BJ (cell line): ENCODE results near the gene SPINK4. TPM values are rescaled to one million over a fixed set of nuclear protein-coding genes. Genes with fewer than 3 reads are reported as not detected.

ENCODE experiments used
- CTCF ChIA-PET: fragments of 350-600 bp; formaldehyde crosslinking; extraction: SDS; loops from one replicate; lab custom pipeline; 2021; ENCODE audit warnings: antibody characterized with exemption, inconsistent platforms; lab: Yijun Ruan, JAX
- POLR2A ChIA-PET: fragments of 300-600 bp; sonication (Branson Sonifier 250); formaldehyde crosslinking; extraction: SDS; loops from one replicate; lab custom pipeline; 2021; ENCODE audit warnings: antibody characterized with exemption; lab: Charles Lee
- DNase-seq: peaks from one replicate; pipeline ENCODE4 v3.0.0-alpha.2; 2011; ENCODE audit warnings: low read depth
- H3K27me3 ChIP-seq: 2 replicates; pipeline ENCODE4 v1.6.0; 2011; ENCODE audit warnings: low read length; ENCODE audit not compliant: control insufficient read depth, insufficient read depth
- H3K36me3 ChIP-seq: 2 replicates; pipeline ENCODE4 v1.5.1; 2011; ENCODE audit warnings: low read length; ENCODE audit not compliant: control insufficient read depth, insufficient read depth
- H3K4me3 ChIP-seq: 2 replicates; pipeline ENCODE4 v1.5.1; 2011; ENCODE audit warnings: low read depth, mild to moderate bottlenecking, control low read depth, low read length
- polyA plus RNA-seq: library from polyadenylated mRNA; depleted of rRNA; stranded (reverse); fragments of >200 nt; gene quantifications from 2 replicates; pipeline ENCODE4 v1.2.3, GENCODE V29; 2011
- TF ChIP-seq, protein P1 (sequence below): IDR thresholded peaks from 2 replicates; pipeline ENCODE4 v1.5.1; 2011; ENCODE audit warnings: low read depth, mild to moderate bottlenecking, control low read depth, inconsistent platforms, low read length, moderate library complexity; ENCODE audit not compliant: insufficient read depth

The SPINK4 gene
- polyA plus RNA-seq, 1 experiment = not detected

DNA sequence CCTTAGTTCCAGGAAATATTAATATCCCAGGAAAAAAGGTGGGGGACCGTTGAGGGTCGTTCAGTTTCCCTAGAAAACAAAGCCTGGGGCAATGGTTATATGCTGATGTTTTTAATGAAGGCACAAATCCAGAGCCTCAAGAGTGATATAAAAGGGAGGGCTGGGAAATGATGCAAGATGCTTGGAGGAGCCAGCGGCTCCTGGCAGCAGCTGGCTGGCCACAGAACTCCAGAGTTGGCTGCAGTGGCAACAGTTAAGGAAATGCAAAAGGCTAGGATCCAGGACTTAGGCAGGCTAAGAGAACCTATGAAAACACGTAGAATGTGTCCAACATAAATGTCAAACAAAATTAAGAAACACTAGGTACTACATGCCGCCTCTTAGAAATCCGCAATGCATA, 41.8 kb upstream of the SPINK4 start:
- no peaks in the 10 kb centered on the region for H3K36me3 ChIP-seq
- CTCF ChIA-PET = no interaction called here
- TF ChIP-seq, protein P1, sequence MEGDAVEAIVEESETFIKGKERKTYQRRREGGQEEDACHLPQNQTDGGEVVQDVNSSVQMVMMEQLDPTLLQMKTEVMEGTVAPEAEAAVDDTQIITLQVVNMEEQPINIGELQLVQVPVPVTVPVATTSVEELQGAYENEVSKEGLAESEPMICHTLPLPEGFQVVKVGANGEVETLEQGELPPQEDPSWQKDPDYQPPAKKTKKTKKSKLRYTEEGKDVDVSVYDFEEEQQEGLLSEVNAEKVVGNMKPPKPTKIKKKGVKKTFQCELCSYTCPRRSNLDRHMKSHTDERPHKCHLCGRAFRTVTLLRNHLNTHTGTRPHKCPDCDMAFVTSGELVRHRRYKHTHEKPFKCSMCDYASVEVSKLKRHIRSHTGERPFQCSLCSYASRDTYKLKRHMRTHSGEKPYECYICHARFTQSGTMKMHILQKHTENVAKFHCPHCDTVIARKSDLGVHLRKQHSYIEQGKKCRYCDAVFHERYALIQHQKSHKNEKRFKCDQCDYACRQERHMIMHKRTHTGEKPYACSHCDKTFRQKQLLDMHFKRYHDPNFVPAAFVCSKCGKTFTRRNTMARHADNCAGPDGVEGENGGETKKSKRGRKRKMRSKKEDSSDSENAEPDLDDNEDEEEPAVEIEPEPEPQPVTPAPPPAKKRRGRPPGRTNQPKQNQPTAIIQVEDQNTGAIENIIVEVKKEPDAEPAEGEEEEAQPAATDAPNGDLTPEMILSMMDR = no peak
- no peak for DNase-seq
- H3K27me3 ChIP-seq = 0 out of 2 replicates have a peak, but pooled peaks cover 1% of the 10 kb centered on the region
- POLR2A ChIA-PET = no interaction called here
- H3K4me3 ChIP-seq = no peak overlapping the region; the same call in 1 of the 2 replicates

DNA sequence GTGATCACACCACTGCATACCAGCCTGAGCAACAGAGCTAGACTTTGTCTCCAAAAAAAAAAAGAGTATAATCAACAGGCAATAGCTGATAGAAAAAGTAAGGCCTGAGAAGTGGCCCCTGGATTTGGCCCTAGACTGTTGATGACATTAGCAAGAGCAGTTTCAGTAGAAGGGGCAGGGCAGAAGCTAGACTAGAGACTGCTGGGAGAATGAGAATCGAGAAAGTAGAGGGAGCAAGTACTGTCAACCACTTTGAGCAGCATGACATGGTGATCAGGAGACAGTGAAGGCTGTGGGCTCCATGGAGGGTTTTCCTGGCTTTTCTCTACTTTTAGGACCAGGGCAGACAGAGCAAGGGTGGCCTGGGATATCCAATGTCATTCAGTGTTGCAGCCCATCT, 37.9 kb upstream of the SPINK4 start:
- ChIA-PET CTCF (interaction anchor here (0.9 to 1.1 kb wide), 2 partner anchors 10 to 35 kb away, joined by 3 read pairs; partner anchors contain the start of gene B4GALT1), POLR2A (no interaction called here)
- no peak for DNase-seq
- Histone ChIP-seq H3K36me3 (no peaks in the 10 kb centered on the region), H3K27me3 (0 out of 2 replicates have a peak, but pooled peaks cover 2% of the 10 kb centered on the region), H3K4me3 (no peak overlapping the region)
- TF ChIP-seq, protein P1 = no peak

DNA sequence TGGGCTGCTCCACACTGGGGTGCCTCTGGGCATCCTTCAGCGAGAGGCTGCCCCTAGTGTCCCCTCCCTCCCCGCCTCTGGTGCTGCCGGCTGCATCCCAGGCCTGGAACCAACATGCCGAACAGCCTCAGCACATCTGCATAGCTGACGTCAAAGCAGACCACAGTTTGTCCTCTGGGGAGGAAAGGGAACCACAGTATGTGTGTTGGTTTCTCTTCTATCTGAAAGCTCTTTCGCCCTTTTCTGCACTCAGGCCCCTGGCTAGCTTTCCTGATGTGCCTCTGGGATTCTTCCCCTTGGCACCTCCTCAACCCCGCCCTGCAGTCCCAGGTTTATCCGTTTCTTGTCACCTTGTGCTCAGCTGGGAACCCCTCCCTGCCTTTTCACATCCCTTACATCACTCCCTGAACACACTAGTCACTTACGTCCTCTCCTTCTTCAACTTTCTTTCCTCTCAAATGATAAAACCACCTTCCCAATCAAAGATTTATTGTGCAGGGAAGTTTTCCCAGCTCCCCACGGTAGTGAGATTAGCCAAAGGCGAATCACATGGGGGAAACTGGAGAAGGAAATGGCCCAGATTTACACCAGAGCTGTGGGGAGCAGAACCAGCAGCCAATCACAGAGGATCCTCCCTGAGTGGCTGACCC, 37.3 kb upstream of the SPINK4 start:
- H3K4me3 ChIP-seq = no peak overlapping the region
- no peak for DNase-seq
- ChIA-PET CTCF (interaction anchor here (0.6 to 1.1 kb wide), 4 partner anchors 10 to 35 kb away, joined by 3 to 4 read pairs (median 3); partner anchors contain the start of gene B4GALT1), POLR2A (no interaction called here)
- TF ChIP-seq, protein P1 = no peak
- H3K36me3 ChIP-seq = no peaks in the 10 kb centered on the region
- H3K27me3 ChIP-seq = peaks cover 4% of the 10 kb centered on the region; the same call in 1 of the 2 replicates

DNA sequence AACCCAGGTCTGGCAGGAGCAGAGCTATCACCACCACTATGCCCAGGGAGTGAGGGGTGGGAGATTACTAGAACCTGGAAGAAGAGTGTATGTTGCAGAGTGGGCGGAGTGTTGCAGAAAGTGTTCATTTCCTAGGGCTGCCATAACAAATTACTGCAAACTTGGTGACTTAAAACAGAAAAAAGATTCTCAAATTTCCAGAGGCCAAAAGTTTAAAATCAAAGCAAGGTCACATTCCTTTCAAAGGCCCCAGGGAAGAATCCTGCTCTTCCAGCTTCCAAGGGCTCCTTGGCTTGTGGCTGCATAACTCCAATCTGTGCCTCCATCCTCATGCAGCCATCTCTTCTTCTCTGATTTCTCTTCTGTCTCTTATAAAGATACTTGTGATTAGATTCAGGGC, 30.6 kb upstream of the SPINK4 start:
- CTCF ChIA-PET = no interaction called here
- Histone ChIP-seq H3K36me3 (no peaks in the 10 kb centered on the region), H3K4me3 (no peak overlapping the region), H3K27me3 (peaks cover 4% of the 10 kb centered on the region)
- POLR2A ChIA-PET = no interaction called here
- no peak for DNase-seq
- TF ChIP-seq, protein P1 = no peak

DNA sequence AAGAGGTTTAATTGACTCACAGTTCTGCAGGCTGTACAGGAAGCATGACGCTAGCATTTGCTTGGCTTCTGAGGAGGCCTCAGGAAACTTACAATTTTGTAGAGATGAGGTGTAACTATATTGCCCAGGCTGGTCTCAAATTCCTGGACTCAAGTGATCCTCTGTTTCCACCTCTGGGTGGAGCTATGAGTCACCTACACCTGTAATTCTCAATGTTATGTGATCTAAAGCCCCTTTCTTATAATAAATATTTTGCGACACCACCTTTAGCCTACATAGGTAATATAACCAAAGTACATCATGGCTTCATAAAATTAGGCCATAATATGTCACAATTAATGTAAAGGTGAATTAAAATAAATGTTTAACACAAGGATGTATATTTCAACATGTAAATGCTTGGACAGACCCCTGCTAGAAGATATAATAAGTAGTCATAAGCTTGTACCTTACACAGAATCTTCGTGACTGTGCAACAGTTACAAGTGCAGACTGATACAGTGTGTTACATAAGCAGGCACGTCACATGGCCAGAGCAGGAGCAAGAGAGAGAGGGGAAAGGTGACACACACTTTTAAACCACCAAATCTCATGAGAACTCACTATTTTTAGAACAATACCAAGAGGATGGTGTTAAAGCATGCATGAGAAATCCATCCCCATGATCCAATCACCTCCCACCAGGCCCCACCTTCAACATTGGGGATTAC, 29.8 kb upstream of the SPINK4 start:
- POLR2A ChIA-PET = no interaction called here
- Histone ChIP-seq H3K36me3 (no peaks in the 10 kb centered on the region), H3K4me3 (no peak overlapping the region), H3K27me3 (peaks cover 8% of the 10 kb centered on the region)
- TF ChIP-seq, protein P1 = no peak
- no peak for DNase-seq
- CTCF ChIA-PET = no interaction called here
